Subcutaneous abdominal adipose tissue (tissue), 5 donors: ENCODE data around the gene SLC2A5.
"Not testable (repeated sequence)": the region's sequence is repeated elsewhere in the genome, so short reads cannot be mapped to it uniquely, and the experiment has no call there.

Source experiments
- H3K27ac ChIP-seq: one replicate; pipeline ENCODE4 v1.7.0; 2013; ENCODE audit warnings: low read depth, mild to moderate bottlenecking, inconsistent platforms, low read length, moderate library complexity
- H3K27me3 ChIP-seq, 5 donors: one replicate each; pipeline ENCODE4 v1.7.0; 2013; ENCODE audit warnings: low read length in 5 of 5, inconsistent platforms in 1 of 5; ENCODE audit not compliant: control insufficient read depth in 5 of 5, insufficient read depth in 4 of 5
- H3K36me3 ChIP-seq, 5 donors: one replicate each; pipeline ENCODE4 v1.7.0; 2013; ENCODE audit warnings: low read length in 5 of 5; ENCODE audit not compliant: control insufficient read depth in 5 of 5, insufficient read depth in 5 of 5
- H3K4me1 ChIP-seq, 5 donors: one replicate each; pipeline ENCODE4 v1.7.0; 2013; ENCODE audit warnings: low read length in 5 of 5, mild to moderate bottlenecking in 3 of 5, moderate library complexity in 1 of 5; ENCODE audit not compliant: control insufficient read depth in 5 of 5, insufficient read depth in 5 of 5
- H3K4me3 ChIP-seq, 5 donors: one replicate each; pipeline ENCODE4 v1.7.0; 2013; ENCODE audit warnings: low read length in 5 of 5, low read depth in 1 of 5
- H3K9ac ChIP-seq, 5 donors: one replicate each; pipeline ENCODE4 v1.7.0; 2013; ENCODE audit warnings: low read length in 5 of 5, mild to moderate bottlenecking in 4 of 5, moderate library complexity in 3 of 5
- H3K9me3 ChIP-seq, 5 donors: one replicate each; pipeline ENCODE4 v1.7.0; 2013; ENCODE audit warnings: low read length in 5 of 5; ENCODE audit not compliant: control insufficient read depth in 5 of 5
- donor health status: healthy.
- donor health status: healthy.
- donor health status: healthy.
- donor health status: healthy.
- donor health status: healthy.

SLC2A5 gene

GRCh38 chr1:9025449-9025848 lies 44.0 kb downstream of the SLC2A5 start:
- Histone ChIP-seq H3K27ac (no peak overlapping the region), H3K36me3 (no peaks in the 10 kb centered on the region), H3K9me3 (peaks cover 0 to 9% (median 2%) of the 10 kb centered on the region in 5 donors), H3K9ac (no peak overlapping the region), H3K4me1 (no peaks in the 10 kb centered on the region), H3K4me3 (no peak overlapping the region), H3K27me3 (peaks cover 0 to 2% (median 0%) of the 10 kb centered on the region in 5 donors)

DNA sequence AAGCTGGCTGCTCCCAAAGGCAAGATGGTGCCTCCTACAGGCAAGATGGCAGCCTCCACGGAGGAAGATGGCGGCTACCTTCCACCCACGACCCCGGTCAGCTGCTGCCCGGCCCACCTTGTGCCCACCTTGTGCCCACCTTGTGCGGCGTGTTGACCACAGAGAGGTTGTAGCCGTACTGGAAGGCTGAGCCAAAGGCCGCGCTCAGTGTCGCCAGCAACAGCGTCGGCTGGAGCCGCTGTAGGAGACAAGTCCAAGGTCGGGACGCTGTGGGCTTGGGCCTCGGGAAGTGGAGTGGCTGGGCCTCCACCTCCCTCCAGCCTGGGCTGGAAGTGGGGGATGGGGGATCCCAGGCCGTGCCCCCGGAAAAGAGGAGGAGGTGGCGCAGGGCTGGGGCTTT lies 44.6 kb downstream of the SLC2A5 start:
- H3K4me1 ChIP-seq: no peaks in the 10 kb centered on the region
- H3K4me3 ChIP-seq: no peak overlapping the region
- H3K27me3 ChIP-seq: peaks cover 0 to 5% (median 2%) of the 10 kb centered on the region in 5 donors
- H3K9ac ChIP-seq: no peak overlapping the region
- H3K9me3 ChIP-seq: peaks cover 0 to 9% (median 0%) of the 10 kb centered on the region in 5 donors
- no peak overlapping the region for H3K27ac ChIP-seq
- H3K36me3 ChIP-seq: no peaks in the 10 kb centered on the region

GRCh38 chr1:9022773-9023172 lies 46.7 kb downstream of the SLC2A5 start:
- H3K27ac ChIP-seq: no peak overlapping the region
- peaks cover 0 to 5% (median 0%) of the 10 kb centered on the region in 5 donors for H3K4me1 ChIP-seq
- H3K27me3 ChIP-seq: peaks cover 0 to 7% (median 5%) of the 10 kb centered on the region in 5 donors

DNA sequence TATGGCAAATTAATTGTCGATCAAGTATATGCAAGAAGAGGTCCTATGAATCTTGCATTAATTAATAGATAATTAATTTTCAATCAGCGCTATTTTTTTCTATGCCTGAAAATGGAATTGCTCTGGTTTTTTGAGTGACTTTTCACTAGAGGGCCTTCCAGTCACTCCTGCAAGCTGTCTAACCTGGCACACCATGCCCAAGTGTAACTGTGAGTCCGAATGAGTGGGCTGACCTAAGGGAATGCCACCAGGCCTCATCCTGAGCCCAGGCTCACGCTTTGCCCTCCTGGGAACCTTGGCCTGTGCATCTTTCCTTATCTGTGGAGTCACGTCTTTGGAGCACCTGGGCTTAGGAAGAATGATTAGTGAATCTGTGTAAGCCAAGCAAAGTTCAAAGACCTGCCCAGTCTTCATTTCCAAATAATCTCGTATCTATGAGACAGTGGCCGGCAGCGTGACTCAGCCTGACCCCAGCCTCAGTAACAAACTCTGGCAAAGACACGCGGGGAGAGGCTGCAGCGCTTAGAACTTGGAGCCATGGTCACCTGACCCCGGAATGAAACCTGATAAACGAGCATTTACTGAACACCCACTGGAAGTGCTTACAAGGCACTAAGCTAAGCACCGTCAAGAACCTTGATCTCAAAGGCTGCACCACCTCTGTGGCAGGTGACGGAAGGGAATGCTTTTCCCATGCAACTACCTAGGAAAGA lies 47.3 kb downstream of the SLC2A5 start:
- not testable (repeated sequence) for H3K4me1 ChIP-seq, H3K27ac ChIP-seq, H3K4me3 ChIP-seq, H3K9me3 ChIP-seq, H3K27me3 ChIP-seq, H3K9ac ChIP-seq, H3K36me3 ChIP-seq

More at GRCh38 chr1:9022773-9023172, 46.7 kb downstream of the SLC2A5 start:
- Histone ChIP-seq H3K9me3 (no peaks in the 10 kb centered on the region), H3K9ac (no peak overlapping the region), H3K4me3 (no peak overlapping the region), H3K36me3 (no peaks in the 10 kb centered on the region)

DNA sequence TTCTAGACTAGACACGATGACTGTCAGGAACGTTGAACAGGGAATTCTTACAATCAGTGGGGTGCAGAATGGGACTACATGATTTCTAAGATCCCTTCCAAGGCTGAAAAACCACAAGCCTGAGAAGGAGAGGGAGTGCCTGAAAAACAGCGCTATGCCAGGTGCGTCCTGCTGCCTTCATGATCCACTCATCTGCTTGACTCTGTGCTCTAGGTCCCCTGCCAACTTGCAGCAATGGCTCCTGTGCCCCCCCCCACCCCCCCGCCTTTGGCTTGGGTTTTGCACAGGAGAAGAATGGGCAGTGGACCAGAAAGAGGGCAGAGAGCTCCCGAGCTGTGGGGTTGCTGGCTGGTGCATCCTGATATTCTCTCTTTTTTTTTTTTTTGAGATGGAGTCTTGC lies 49.1 kb downstream of the SLC2A5 start:
- Histone ChIP-seq H3K27ac (no peak overlapping the region), H3K27me3 (peaks cover 0 to 7% (median 5%) of the 10 kb centered on the region in 5 donors), H3K9me3 (no peaks in the 10 kb centered on the region), H3K36me3 (no peaks in the 10 kb centered on the region), H3K9ac (no peak overlapping the region), H3K4me1 (peaks cover 0 to 5% (median 0%) of the 10 kb centered on the region in 5 donors), H3K4me3 (no peak overlapping the region)

DNA sequence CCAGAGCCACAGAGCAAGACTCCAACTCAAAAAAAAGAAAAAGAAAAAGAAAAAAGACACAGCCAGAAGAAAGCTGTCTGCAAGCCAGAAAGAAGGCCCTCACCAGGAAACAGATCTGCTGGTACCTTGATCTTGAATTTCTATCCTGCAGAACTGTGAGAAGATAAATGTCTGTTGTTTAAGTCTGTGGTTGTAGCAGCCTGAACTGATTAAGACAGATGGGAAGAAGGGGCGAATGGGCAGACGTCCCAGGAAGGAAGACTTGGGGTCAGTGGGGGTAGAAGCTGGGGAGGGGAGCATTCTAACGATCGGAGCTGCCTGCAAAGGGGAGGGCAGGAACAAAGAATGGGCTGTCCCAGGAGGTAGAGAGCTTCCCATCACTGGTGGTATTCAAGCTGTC lies 49.5 kb downstream of the SLC2A5 start:
- Histone ChIP-seq H3K27me3 (peaks cover 0 to 7% (median 5%) of the 10 kb centered on the region in 5 donors), H3K4me1 (peaks cover 0 to 5% (median 0%) of the 10 kb centered on the region in 5 donors), H3K27ac (no peak overlapping the region), H3K9ac (no peak overlapping the region), H3K9me3 (no peaks in the 10 kb centered on the region), H3K4me3 (no peak overlapping the region), H3K36me3 (no peaks in the 10 kb centered on the region)

DNA sequence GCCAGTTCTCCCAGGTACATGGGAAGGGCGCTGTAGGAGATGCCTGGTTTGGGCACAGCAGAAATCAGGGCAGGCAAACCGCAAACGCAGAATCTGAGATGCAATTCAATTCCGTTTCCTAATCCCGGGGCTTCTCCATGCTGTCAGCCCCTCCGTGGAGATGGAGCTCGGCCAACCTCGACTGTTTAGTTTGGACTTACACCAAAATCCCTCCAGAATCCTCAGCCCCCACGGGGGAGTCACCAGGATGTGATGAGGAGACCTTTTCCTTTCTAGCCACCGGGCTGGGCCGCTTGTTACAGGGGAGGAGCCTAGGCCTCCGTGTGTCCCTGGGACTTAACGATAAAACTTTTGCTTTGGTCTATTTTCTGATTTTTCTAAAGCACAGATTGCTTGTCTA lies 51.1 kb downstream of the SLC2A5 start:
- H3K36me3 ChIP-seq: no peaks in the 10 kb centered on the region
- H3K27ac ChIP-seq: no peak overlapping the region
- peaks cover 0 to 5% (median 0%) of the 10 kb centered on the region in 5 donors for H3K4me1 ChIP-seq
- no peak overlapping the region for H3K4me3 ChIP-seq
- no peak overlapping the region for H3K9ac ChIP-seq
- H3K27me3 ChIP-seq: peaks cover 0 to 7% (median 3%) of the 10 kb centered on the region in 5 donors
- no peaks in the 10 kb centered on the region for H3K9me3 ChIP-seq

DNA sequence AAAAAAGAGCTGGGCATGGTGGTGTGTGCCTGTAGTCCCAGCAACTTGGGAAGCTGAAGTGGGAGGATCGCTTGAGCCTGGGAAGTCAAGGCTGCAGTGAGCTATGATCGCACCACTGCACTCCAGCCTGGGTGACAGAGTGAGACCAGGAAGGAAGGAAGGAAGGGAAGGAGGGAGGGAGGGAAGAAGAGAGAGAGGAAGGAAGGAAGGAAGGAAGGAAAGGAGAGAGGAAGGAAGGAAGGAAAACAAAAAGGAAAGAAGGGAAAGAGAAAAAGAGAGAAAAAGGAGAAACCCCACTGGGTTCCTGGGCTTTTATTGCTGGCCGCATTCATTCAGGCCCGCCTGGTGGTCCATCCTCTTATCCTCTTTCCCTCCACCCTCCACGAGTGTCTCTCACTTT lies 53.0 kb downstream of the SLC2A5 start:
- Histone ChIP-seq H3K36me3 (no peaks in the 10 kb centered on the region), H3K27me3 (peaks cover 0 to 6% (median 3%) of the 10 kb centered on the region in 5 donors), H3K9ac (no peak overlapping the region), H3K4me3 (no peak overlapping the region), H3K4me1 (peaks cover 0 to 5% (median 0%) of the 10 kb centered on the region in 5 donors), H3K9me3 (no peaks in the 10 kb centered on the region), H3K27ac (no peak overlapping the region)

- Histone ChIP-seq H3K9me3 (no peaks in the 10 kb centered on the region), H3K36me3 (no peaks in the 10 kb centered on the region)
Observed at GRCh38 chr1:9014475-9015375, 54.7 kb downstream of the SLC2A5 start.

GRCh38 chr1:9013819-9014218 lies 55.6 kb downstream of the SLC2A5 start:
- H3K4me3 ChIP-seq: no peak overlapping the region
- H3K4me1 ChIP-seq: peaks cover 0 to 15% (median 4%) of the 10 kb centered on the region in 5 donors
- peaks cover 0 to 5% (median 0%) of the 10 kb centered on the region in 5 donors for H3K27me3 ChIP-seq
- H3K9me3 ChIP-seq: no peaks in the 10 kb centered on the region
- no peaks in the 10 kb centered on the region for H3K36me3 ChIP-seq
- no peak overlapping the region for H3K27ac ChIP-seq
- H3K9ac ChIP-seq: no peak overlapping the region

More at GRCh38 chr1:9014475-9015375, 54.7 kb downstream of the SLC2A5 start:
- Histone ChIP-seq H3K27me3 (peaks cover 0 to 6% (median 0%) of the 10 kb centered on the region in 5 donors), H3K27ac (no peak overlapping the region), H3K4me1 (peaks cover 0 to 15% (median 4%) of the 10 kb centered on the region in 5 donors), H3K9ac (no peak overlapping the region), H3K4me3 (no peak overlapping the region)
